Myometrial cell (primary cell): ENCODE measurements around the gene PRPSAP1. TPM values are rescaled to one million over a fixed set of nuclear protein-coding genes. Genes with fewer than 3 reads are reported as not detected.

Experiments used
- total RNA-seq: library from RNA; depleted of rRNA; stranded (reverse); fragments of >200 nt; gene quantifications from 2 replicates; pipeline ENCODE4 v1.2.3, GENCODE V29; 2015

Gene PRPSAP1
- total RNA-seq: 31.9 and 39.5 TPM in 2 replicates

DNA sequence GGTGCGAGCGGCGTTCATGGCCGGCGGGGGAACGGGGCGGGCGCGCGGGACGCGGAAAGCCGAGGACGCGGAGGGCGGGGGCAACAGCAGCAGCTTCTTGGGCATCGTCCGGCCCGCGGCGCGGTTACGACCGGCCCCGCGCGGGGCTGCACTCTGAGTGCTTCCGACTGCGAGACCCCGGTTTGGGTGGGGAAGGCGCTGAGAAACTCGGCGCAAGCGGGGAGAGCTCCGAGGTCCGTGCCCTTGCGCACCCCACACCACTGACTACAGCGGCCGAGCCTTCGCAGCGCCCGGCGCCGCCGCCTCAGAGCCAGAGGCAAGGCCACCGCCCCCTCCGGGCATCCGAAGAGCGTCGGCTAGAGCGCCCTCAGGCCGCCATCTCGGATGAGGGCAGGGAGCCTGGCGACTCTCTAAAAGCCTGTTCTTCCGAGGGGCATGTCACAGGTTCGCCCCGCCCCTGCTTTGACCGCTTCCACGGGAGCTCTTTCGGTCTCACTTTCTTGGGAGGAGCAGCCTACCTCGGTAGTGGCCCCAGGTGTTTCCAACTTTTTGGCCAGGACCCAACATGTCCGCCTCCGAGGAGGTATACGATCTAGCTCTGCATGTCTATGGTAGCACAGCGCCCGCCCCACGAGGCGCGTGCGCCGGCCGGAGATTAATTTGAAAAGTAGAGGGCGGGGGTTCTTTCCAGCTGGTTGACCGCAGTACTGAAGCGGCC, at the start of gene PRPSAP1:
TSS of gene PRPSAP1 (minus strand) at position 318 of the 718 bp plus-strand sequence. CDS start at position 105, 213 bp downstream.

GRCh38 chr17:76384222-76384986, 30.7 kb upstream of the PRPSAP1 start, which contains the start of gene SPHK1:
SPHK1 (plus strand) TSS chr17:76384609; CDS start chr17:76385645, 1,036 bp downstream.

GRCh38 chr17:76307966-76308338, 45.8 kb downstream of the PRPSAP1 start, which contains the start of gene QRICH2:
QRICH2 (minus strand) TSS chr17:76308276; CDS start chr17:76307998, 278 bp downstream.

GRCh38 chr17:76264755-76265623, 88.7 kb downstream of the PRPSAP1 start, which contains the start of gene UBALD2:
UBALD2 (plus strand) TSS chr17:76265348; CDS start chr17:76265506, 158 bp downstream.

Other genes starting within 250 kb of the PRPSAP1 start
- gene FOXJ1, start 212.7 kb downstream of the PRPSAP1 start, total RNA-seq: not detected in 2 replicates
- 0.29 and 0.89 TPM in 2 replicates for gene RNF157, start 113.4 kb downstream of the PRPSAP1 start, total RNA-seq
- 7.6 and 16.7 TPM in 2 replicates for gene UBALD2, start 88.6 kb downstream of the PRPSAP1 start, total RNA-seq
- gene QRICH2, start 45.6 kb downstream of the PRPSAP1 start, total RNA-seq: 0.18 and 0.58 TPM in 2 replicates
- 20.9 and 34.3 TPM in 2 replicates for gene SPHK1, start 30.7 kb upstream of the PRPSAP1 start, total RNA-seq
- 9.2 and 11.7 TPM in 2 replicates for gene UBE2O, start 99.2 kb upstream of the PRPSAP1 start, total RNA-seq
- not detected in 2 replicates for gene AANAT, start 113.7 kb upstream of the PRPSAP1 start, total RNA-seq
- gene RHBDF2, start 147.5 kb upstream of the PRPSAP1 start, total RNA-seq: 19.9 and 27.1 TPM in 2 replicates
- gene CYGB, start 183.8 kb upstream of the PRPSAP1 start, total RNA-seq: 13.1 and 18.7 TPM in 2 replicates
- gene PRCD, start 186.1 kb upstream of the PRPSAP1 start, total RNA-seq: 0.71 TPM in 1 of 2 replicates, not detected in the other
- gene ST6GALNAC2, start 231.9 kb upstream of the PRPSAP1 start, total RNA-seq: 1.7 and 4.6 TPM in 2 replicates